ENCODE measurements around the gene GPAM. TPM values are rescaled to one million over a fixed set of nuclear protein-coding genes. Genes with fewer than 3 reads are reported as not detected.
"Not testable (repeated sequence)": the region's sequence is repeated elsewhere in the genome, so short reads cannot be mapped to it uniquely, and the experiment has no call there.

GPAM gene
- total RNA-seq, 1 donor from 2014 or later = 52.7 TPM

DNA sequence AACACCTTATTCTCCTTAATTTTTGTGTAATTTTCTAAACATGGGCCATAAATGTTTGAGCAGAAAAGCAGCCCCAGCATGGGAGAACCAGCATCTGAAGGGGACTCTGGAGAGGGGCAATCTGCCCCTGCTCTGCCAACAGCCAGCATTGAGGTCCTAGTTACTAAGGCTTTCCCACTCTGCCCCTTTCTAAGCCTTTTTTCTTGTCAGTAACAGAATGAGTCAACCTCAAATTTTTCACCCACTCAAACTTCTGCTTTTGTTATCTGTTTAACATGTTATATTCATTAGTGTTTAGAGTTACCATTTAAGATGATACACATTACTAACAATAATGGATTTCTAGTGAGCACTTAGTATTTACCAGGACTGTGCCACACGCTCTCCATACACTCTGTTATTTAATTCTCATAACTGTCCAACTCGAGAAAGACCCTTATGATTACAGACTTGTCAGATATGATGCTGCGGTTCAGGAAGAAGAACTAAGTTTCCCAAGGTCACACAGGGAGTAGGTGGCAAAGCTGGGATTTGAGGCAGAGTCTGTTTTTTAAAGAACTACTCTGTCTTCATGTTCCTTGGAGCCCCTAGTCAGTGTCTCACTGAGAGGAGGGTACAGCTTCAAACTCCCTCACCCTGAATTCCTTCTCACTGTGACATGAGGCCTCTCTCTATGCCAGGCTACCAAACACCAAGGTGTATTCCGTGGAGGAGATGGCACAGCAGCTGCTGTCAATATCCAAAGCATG, 19.9 kb upstream of the GPAM start:
- Histone ChIP-seq H3K27me3 (ENCODE audit: control insufficient read depth in 3 of 3, insufficient read depth in 3 of 3, low read length in 3 of 3) (no peaks in the 10 kb centered on the region), H3K4me1 (ENCODE audit: control insufficient read depth in 3 of 3, insufficient read depth in 3 of 3, low read length in 3 of 3) (peaks cover 5 to 27% (median 22%) of the 10 kb centered on the region in 3 donors), H3K9ac (ENCODE audit: low read depth in 1 of 3, low read length in 3 of 3) (no peak overlapping the region), H3K9me3 (ENCODE audit: control insufficient read depth in 3 of 3, low read length in 3 of 3) (peaks cover 0 to 2% (median 0%) of the 10 kb centered on the region in 3 donors), H3K4me3 (ENCODE audit: low read length in 3 of 3) (no peak overlapping the region), H3K27ac (ENCODE audit: low read depth, low read length) (no peak overlapping the region), H3K36me3 (ENCODE audit: control insufficient read depth in 3 of 3, insufficient read depth in 3 of 3, low read length in 3 of 3) (no peaks in the 10 kb centered on the region)

DNA sequence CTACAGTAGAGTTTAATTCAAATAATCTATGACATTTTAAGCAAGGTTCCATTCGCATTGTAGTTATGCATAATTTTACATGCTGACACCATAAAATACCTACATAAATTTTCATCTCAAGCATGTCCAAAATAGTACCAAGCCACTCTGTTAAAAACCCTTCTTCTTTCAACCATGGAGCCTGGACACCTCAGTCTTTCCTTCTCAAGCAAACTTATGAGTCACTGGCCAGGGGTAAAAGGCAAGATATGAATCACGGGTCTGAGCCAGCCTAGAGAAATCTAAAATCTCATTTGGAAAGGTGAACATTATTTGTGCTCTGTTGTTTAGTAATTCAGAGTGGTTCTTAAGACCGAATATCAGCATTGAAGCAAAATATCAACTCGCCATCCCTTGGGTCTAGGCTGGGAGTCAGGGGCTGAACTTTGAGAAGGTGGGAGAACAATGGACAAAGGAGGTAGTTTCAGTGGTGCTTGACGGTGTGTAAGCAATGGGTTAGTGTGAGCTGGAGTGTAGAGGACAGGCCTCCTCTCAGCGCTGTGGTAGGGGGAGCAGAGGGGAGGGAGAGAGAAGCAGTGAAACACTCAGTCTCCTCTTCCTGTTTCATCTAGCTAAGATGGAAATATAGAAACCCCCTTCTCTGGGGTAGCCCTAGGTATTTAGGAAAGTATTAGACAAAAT, 19.1 kb upstream of the GPAM start:
- Histone ChIP-seq H3K36me3 (ENCODE audit: control insufficient read depth in 3 of 3, insufficient read depth in 3 of 3, low read length in 3 of 3) (no peaks in the 10 kb centered on the region), H3K4me3 (ENCODE audit: low read length in 3 of 3) (no peak overlapping the region), H3K4me1 (ENCODE audit: control insufficient read depth in 3 of 3, insufficient read depth in 3 of 3, low read length in 3 of 3) (peaks cover 5 to 19% (median 14%) of the 10 kb centered on the region in 3 donors), H3K9me3 (ENCODE audit: control insufficient read depth in 3 of 3, low read length in 3 of 3) (peaks cover 0 to 2% (median 0%) of the 10 kb centered on the region in 3 donors), H3K9ac (ENCODE audit: low read depth in 1 of 3, low read length in 3 of 3) (no peak overlapping the region), H3K27ac (ENCODE audit: low read depth, low read length) (no peak overlapping the region), H3K27me3 (ENCODE audit: control insufficient read depth in 3 of 3, insufficient read depth in 3 of 3, low read length in 3 of 3) (no peaks in the 10 kb centered on the region)

DNA sequence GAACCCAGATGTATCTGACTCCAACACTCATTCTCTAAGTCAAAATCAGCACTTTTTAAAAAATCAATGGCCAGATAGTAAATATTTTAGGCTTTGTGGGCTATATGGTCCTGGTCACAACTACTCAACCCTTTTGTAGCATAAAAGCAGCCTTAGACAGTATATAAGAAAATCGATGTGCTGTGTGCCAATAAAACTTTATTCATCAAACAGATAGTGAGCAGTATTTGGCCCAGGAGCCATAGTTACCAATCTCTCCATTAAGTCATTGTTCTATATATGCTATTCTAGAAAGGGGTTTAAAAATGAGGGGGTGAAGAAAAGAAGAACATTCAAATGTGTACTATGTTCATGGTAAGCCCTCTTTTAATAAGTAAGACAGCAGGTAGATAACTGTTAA, 18.5 kb upstream of the GPAM start:
- no peaks in the 10 kb centered on the region for H3K27me3 ChIP-seq (ENCODE audit: control insufficient read depth in 3 of 3, insufficient read depth in 3 of 3, low read length in 3 of 3)
- H3K27ac ChIP-seq (ENCODE audit: low read depth, low read length) = peak overlapping the region; percentile 60
- H3K4me3 ChIP-seq (ENCODE audit: low read length in 3 of 3) = no peak overlapping the region
- H3K4me1 ChIP-seq (ENCODE audit: control insufficient read depth in 3 of 3, insufficient read depth in 3 of 3, low read length in 3 of 3) = peaks cover 5 to 16% (median 8%) of the 10 kb centered on the region in 3 donors
- H3K9me3 ChIP-seq (ENCODE audit: control insufficient read depth in 3 of 3, low read length in 3 of 3) = peaks cover 0 to 2% (median 0%) of the 10 kb centered on the region in 3 donors
- H3K9ac ChIP-seq (ENCODE audit: low read depth in 1 of 3, low read length in 3 of 3) = no peak overlapping the region
- no peaks in the 10 kb centered on the region for H3K36me3 ChIP-seq (ENCODE audit: control insufficient read depth in 3 of 3, insufficient read depth in 3 of 3, low read length in 3 of 3)

DNA sequence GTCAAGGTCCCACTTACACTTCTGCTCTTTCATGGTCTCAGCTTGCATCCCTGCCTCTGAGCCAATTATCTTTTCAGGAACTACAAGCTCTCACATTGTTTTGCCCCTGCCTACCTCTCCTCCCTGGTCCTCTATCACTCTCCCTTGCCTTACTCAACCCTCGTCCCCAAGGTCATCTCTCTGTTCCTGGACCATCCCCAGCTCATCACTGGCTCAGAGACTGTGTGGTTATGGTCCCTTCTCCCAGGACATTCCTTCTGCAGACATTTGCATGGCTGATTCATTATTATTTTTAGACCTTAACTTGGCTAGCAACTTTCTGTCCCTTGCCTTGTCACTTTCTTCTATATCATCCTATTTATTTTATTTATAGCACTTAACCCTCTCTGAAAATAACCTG, 17.8 kb upstream of the GPAM start:
- Histone ChIP-seq H3K9me3 (ENCODE audit: control insufficient read depth in 3 of 3, low read length in 3 of 3) (peaks cover 0 to 2% (median 0%) of the 10 kb centered on the region in 3 donors), H3K36me3 (ENCODE audit: control insufficient read depth in 3 of 3, insufficient read depth in 3 of 3, low read length in 3 of 3) (no peaks in the 10 kb centered on the region), H3K27ac (ENCODE audit: low read depth, low read length) (peak overlapping the region; percentile 60), H3K4me1 (ENCODE audit: control insufficient read depth in 3 of 3, insufficient read depth in 3 of 3, low read length in 3 of 3) (peaks cover 5 to 16% (median 8%) of the 10 kb centered on the region in 3 donors), H3K27me3 (ENCODE audit: control insufficient read depth in 3 of 3, insufficient read depth in 3 of 3, low read length in 3 of 3) (no peaks in the 10 kb centered on the region), H3K4me3 (ENCODE audit: low read length in 3 of 3) (no peak overlapping the region), H3K9ac (ENCODE audit: low read depth in 1 of 3, low read length in 3 of 3) (no peak overlapping the region)

DNA sequence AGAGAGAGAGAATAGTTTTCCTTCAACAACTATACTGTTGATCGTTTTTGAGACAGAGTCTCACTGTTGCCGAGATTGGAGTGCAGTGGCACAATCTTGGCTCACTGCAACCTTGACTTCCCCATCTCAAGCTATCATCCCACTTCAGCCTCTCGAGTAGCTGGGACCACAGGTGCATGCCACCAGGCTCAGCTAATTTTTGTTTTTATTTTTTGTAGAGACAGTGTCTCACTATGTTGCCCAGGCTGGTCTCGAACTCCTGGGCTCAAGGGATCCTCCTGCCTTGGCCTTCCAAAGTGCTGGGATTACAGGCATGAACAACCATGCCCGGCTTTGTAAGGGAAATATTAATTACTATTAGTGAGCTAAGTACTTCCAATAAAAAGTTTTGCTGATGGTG, 16.7 kb upstream of the GPAM start:
- H3K4me3 ChIP-seq (ENCODE audit: low read length in 3 of 3); H3K27me3 ChIP-seq (ENCODE audit: control insufficient read depth in 3 of 3, insufficient read depth in 3 of 3, low read length in 3 of 3); H3K9me3 ChIP-seq (ENCODE audit: control insufficient read depth in 3 of 3, low read length in 3 of 3); H3K27ac ChIP-seq (ENCODE audit: low read depth, low read length); H3K9ac ChIP-seq (ENCODE audit: low read depth in 1 of 3, low read length in 3 of 3); H3K36me3 ChIP-seq (ENCODE audit: control insufficient read depth in 3 of 3, insufficient read depth in 3 of 3, low read length in 3 of 3): not testable (repeated sequence)
- peaks cover 5 to 16% (median 8%) of the 10 kb centered on the region in 3 donors for H3K4me1 ChIP-seq (ENCODE audit: control insufficient read depth in 3 of 3, insufficient read depth in 3 of 3, low read length in 3 of 3)

DNA sequence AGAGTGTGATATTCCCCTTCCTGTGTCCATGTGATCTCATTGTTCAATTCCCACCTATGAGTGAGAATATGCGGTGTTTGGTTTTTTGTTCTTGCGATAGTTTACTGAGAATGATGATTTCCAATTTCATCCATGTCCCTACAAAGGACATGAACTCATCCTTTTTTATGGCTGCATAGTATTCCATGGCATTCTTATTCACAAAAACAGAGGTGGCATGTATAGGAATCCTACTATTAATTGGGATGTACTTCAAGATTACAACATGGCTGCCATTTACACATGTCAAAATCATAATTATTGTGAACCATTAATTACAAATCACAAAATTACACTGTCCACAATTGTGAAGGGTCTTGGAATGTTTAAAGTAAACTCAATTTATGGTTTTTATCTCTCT, 14.1 kb upstream of the GPAM start:
- H3K27ac ChIP-seq (ENCODE audit: low read depth, low read length); H3K9me3 ChIP-seq (ENCODE audit: control insufficient read depth in 3 of 3, low read length in 3 of 3); H3K27me3 ChIP-seq (ENCODE audit: control insufficient read depth in 3 of 3, insufficient read depth in 3 of 3, low read length in 3 of 3); H3K36me3 ChIP-seq (ENCODE audit: control insufficient read depth in 3 of 3, insufficient read depth in 3 of 3, low read length in 3 of 3); H3K4me3 ChIP-seq (ENCODE audit: low read length in 3 of 3); H3K9ac ChIP-seq (ENCODE audit: low read depth in 1 of 3, low read length in 3 of 3): not testable (repeated sequence)
- H3K4me1 ChIP-seq (ENCODE audit: control insufficient read depth in 3 of 3, insufficient read depth in 3 of 3, low read length in 3 of 3) = peaks cover 5 to 16% (median 8%) of the 10 kb centered on the region in 3 donors

DNA sequence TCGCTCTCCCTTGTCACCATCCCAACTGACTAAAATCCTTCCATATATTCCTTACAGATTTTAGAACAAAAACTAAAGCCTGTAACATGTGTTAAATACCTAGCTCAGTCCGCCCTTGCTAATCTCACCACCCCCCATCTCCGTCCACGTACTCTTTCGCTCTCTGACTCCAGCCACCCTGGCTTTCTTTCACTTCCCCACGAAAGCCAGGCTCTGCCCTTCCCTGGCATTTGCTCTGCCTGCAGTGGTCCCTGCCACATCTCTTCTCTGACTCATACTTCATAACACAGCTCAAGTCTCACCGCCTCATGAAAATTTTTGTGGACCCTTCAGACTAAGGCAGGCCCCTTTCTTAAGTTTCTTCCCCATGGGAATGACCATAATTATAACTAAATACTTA, 11.7 kb upstream of the GPAM start:
- H3K27me3 ChIP-seq (ENCODE audit: control insufficient read depth in 3 of 3, insufficient read depth in 3 of 3, low read length in 3 of 3) = no peaks in the 10 kb centered on the region
- no peaks in the 10 kb centered on the region for H3K36me3 ChIP-seq (ENCODE audit: control insufficient read depth in 3 of 3, insufficient read depth in 3 of 3, low read length in 3 of 3)
- H3K27ac ChIP-seq (ENCODE audit: low read depth, low read length) = no peak overlapping the region
- H3K9me3 ChIP-seq (ENCODE audit: control insufficient read depth in 3 of 3, low read length in 3 of 3) = no peaks in the 10 kb centered on the region
- no peak overlapping the region for H3K4me3 ChIP-seq (ENCODE audit: low read length in 3 of 3)
- H3K9ac ChIP-seq (ENCODE audit: low read depth in 1 of 3, low read length in 3 of 3) = no peak overlapping the region
- no peaks in the 10 kb centered on the region for H3K4me1 ChIP-seq (ENCODE audit: control insufficient read depth in 3 of 3, insufficient read depth in 3 of 3, low read length in 3 of 3)

DNA sequence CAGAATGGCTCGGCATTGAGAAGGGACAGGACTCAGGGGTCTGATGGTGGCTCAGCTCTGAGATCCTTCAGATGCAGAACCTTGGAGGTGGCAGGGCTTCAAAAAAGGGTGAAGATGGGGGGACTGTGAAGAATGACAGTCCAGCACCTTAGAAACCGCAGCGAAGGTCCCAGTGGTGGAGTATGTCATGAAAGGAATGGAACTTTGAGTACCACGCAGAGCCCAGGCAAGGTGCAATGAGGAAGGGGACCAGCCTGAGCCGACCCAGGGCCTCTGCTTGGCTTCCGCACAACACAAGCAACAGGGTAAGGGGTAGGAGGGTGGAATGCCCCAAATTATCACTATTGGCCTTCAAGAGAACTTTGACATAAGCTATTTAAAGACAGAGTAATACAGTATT, 8.2 kb upstream of the GPAM start:
- H3K9ac ChIP-seq (ENCODE audit: low read depth in 1 of 3, low read length in 3 of 3) = no peak overlapping the region
- no peaks in the 10 kb centered on the region for H3K4me1 ChIP-seq (ENCODE audit: control insufficient read depth in 3 of 3, insufficient read depth in 3 of 3, low read length in 3 of 3)
- no peak overlapping the region for H3K27ac ChIP-seq (ENCODE audit: low read depth, low read length)
- H3K9me3 ChIP-seq (ENCODE audit: control insufficient read depth in 3 of 3, low read length in 3 of 3) = no peaks in the 10 kb centered on the region
- no peaks in the 10 kb centered on the region for H3K36me3 ChIP-seq (ENCODE audit: control insufficient read depth in 3 of 3, insufficient read depth in 3 of 3, low read length in 3 of 3)
- H3K4me3 ChIP-seq (ENCODE audit: low read length in 3 of 3) = no peak overlapping the region
- no peaks in the 10 kb centered on the region for H3K27me3 ChIP-seq (ENCODE audit: control insufficient read depth in 3 of 3, insufficient read depth in 3 of 3, low read length in 3 of 3)

DNA sequence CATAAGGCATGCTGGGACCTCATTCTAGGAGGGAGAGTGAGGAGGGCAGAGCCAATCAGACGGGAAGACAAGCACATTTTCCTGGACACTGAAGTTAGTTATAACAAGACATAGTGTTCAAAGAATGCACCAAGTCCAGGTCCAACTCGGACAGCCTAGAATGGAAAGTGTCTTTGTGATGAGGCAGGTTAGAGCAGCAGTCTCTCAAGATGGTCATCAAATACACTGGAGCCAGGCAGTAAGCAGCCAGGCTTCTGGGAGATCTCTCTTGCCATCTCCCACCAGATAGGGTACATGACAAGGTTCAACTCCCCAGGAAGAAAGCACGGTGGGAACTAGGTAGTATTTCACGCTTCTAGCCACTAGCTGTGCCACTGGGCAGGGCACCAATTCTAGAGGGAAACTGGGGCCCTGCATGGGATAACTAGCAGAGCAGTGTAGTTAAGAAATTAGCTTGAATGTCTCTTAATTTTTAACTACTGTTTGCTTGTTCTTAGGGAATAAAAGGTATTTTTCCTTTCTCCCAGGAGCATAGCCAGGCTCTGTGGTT, 7.6 kb upstream of the GPAM start:
- no peak overlapping the region for H3K27ac ChIP-seq (ENCODE audit: low read depth, low read length)

DNA sequence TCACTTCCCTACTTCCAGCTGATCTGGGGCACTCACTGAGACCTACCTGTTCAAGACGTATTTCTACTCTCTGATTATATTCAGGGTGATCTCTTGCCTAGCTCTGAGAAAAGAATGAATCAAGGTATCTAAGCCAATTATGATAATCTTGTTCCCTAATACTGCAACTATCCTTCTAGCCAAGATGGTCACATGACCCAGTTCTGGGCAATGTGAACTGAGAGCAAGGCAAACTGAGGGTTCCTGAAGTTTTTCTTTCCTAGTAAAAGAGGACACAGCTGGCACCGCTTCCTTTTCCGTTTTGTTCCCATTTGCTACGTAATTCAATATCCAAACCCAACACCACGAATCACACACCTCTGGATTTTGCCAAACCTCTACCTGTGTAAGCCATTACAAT, 5.9 kb upstream of the GPAM start:
- peaks cover 0 to 3% (median 0%) of the 10 kb centered on the region in 3 donors for H3K9me3 ChIP-seq (ENCODE audit: control insufficient read depth in 3 of 3, low read length in 3 of 3)
- no peaks in the 10 kb centered on the region for H3K36me3 ChIP-seq (ENCODE audit: control insufficient read depth in 3 of 3, insufficient read depth in 3 of 3, low read length in 3 of 3)
- no peak overlapping the region for H3K4me3 ChIP-seq (ENCODE audit: low read length in 3 of 3)
- no peak overlapping the region for H3K9ac ChIP-seq (ENCODE audit: low read depth in 1 of 3, low read length in 3 of 3)
- peaks cover 4 to 5% (median 4%) of the 10 kb centered on the region in 3 donors for H3K4me1 ChIP-seq (ENCODE audit: control insufficient read depth in 3 of 3, insufficient read depth in 3 of 3, low read length in 3 of 3)
- no peak overlapping the region for H3K27ac ChIP-seq (ENCODE audit: low read depth, low read length)
- no peaks in the 10 kb centered on the region for H3K27me3 ChIP-seq (ENCODE audit: control insufficient read depth in 3 of 3, insufficient read depth in 3 of 3, low read length in 3 of 3)

More for the DNA sequence above, 7.6 kb upstream of the GPAM start:
- H3K4me1 ChIP-seq (ENCODE audit: control insufficient read depth in 3 of 3, insufficient read depth in 3 of 3, low read length in 3 of 3) = no peaks in the 10 kb centered on the region
- no peaks in the 10 kb centered on the region for H3K9me3 ChIP-seq (ENCODE audit: control insufficient read depth in 3 of 3, low read length in 3 of 3)
- H3K4me3 ChIP-seq (ENCODE audit: low read length in 3 of 3) = no peak overlapping the region
- H3K9ac ChIP-seq (ENCODE audit: low read depth in 1 of 3, low read length in 3 of 3) = no peak overlapping the region
- H3K27me3 ChIP-seq (ENCODE audit: control insufficient read depth in 3 of 3, insufficient read depth in 3 of 3, low read length in 3 of 3) = no peaks in the 10 kb centered on the region
- H3K36me3 ChIP-seq (ENCODE audit: control insufficient read depth in 3 of 3, insufficient read depth in 3 of 3, low read length in 3 of 3) = no peaks in the 10 kb centered on the region
